Small intestine (tissue), 7 donors: ENCODE data around the gene CEP162. TPM values are rescaled to one million over a fixed set of nuclear protein-coding genes. Genes with fewer than 3 reads are reported as not detected.

Experiments
- DNase-seq, 2 donors: peaks; one replicate each; pipeline versions ENCODE4 v3.0.0 to v3.0.0-alpha.2; 2013
- FAIRE-seq: peaks from 2 replicates; lab custom pipeline; 2012; peaks lifted over from hg19 to GRCh38; lab: Jason Lieb, UNC
- H3K27ac ChIP-seq, 3 donors: one replicate each; pipeline ENCODE4 v1.5.1; 2013; ENCODE audit warnings: low read length in 2 of 3, mild to moderate bottlenecking in 2 of 3, control low read depth in 1 of 3, inconsistent platforms in 1 of 3, low read depth in 1 of 3, moderate library complexity in 1 of 3
- H3K27me3 ChIP-seq, 3 donors: one replicate each; pipeline ENCODE4 v1.6.1; 2013; ENCODE audit warnings: low read length in 3 of 3, inconsistent platforms in 1 of 3; ENCODE audit not compliant: control insufficient read depth in 3 of 3, insufficient read depth in 3 of 3
- H3K36me3 ChIP-seq, 3 donors: one replicate each; pipeline ENCODE4 v1.6.1; 2013; ENCODE audit warnings: low read length in 3 of 3, inconsistent platforms in 1 of 3, low read depth in 1 of 3, mild to moderate bottlenecking in 1 of 3, moderate library complexity in 1 of 3; ENCODE audit not compliant: control insufficient read depth in 3 of 3, insufficient read depth in 2 of 3
- H3K4me1 ChIP-seq, 3 donors: one replicate each; pipeline ENCODE4 v1.6.1; 2013; ENCODE audit warnings: low read length in 2 of 3, inconsistent platforms in 1 of 3, low read depth in 1 of 3, mild to moderate bottlenecking in 1 of 3, moderate library complexity in 1 of 3; ENCODE audit not compliant: control insufficient read depth in 3 of 3, insufficient read depth in 2 of 3
- H3K4me3 ChIP-seq, 3 donors: one replicate each; pipeline ENCODE4 v1.5.1; 2013; ENCODE audit warnings: low read length in 3 of 3, control low read depth in 1 of 3, inconsistent platforms in 1 of 3, low read depth in 1 of 3, mild to moderate bottlenecking in 1 of 3, moderate library complexity in 1 of 3
- H3K9me3 ChIP-seq, 2 donors: one replicate each; pipeline ENCODE4 v1.6.1; 2013; ENCODE audit warnings: low read depth in 1 of 2, low read length in 1 of 2; ENCODE audit not compliant: control insufficient read depth in 2 of 2, insufficient read depth in 1 of 2
- WGBS, 3 donors: extraction: QIAGEN DNeasy Blood & Tissue Kit; methylation state at CpG; one replicate each; pipeline ENCODE4 v1.1.7; 2013; 5-methylcytosine and 5-hydroxymethylcytosine counted together
- polyA plus RNA-seq, 4 donors: library from polyadenylated mRNA; stranded (reverse) in 3 of 4; unstranded in 1 of 4; fragments of 200-250 nt in 3 of 4; fragments of 120-200 nt in 1 of 4; gene quantifications; one replicate each; pipeline versions ENCODE4 v1.2.1 to v1.2.3, GENCODE V29; 2013
- donor health status: healthy with polysubstance abuse.
- donor health status: control.
- donor health status: control.
- donor health status: Bipolar disorder and iron deficiency.
- donor health status: healthy.

CEP162 gene
- polyA plus RNA-seq, 4 donors: 2.4 to 10.8 (median 3.3) TPM

- Histone ChIP-seq H3K9me3 (no peaks in the 10 kb centered on the region), H3K36me3 (no peaks in the 10 kb centered on the region), H3K4me3 (no peak overlapping the region), H3K27me3 (no peaks in the 10 kb centered on the region), H3K4me1 (peaks cover 0 to 15% (median 0%) of the 10 kb centered on the region in 3 donors), H3K27ac (no peak overlapping the region)
- DNase-seq: no peak
- no peak for FAIRE-seq
- 89 to 94% (median 94%) methylated on average over 3 of the region's 3 CpGs for WGBS, 3 donors
Measured at GRCh38 chr6:84268781-84269180, 41.3 kb upstream of the CEP162 start.

DNA sequence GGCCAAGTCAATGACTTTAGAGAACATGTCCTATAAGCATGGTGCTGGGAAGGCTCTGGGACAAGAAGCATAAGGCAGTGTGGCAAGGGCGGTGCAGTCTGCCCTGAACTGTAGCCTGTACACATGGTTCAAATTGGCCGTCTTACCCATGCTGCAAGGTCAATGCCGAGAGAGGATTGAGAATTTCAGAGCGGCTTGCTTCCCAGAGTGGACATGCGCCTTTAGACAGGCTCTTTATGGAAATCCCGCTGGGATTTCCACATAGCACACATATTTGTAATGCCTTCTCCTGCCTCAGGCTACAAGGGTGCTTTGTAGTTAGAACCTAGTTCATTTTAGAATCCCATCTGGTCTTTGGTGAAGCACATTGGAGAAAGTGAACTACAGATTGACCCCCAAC, 36.1 kb upstream of the CEP162 start:
- Histone ChIP-seq H3K4me3 (no peak overlapping the region), H3K27ac (no peak overlapping the region), H3K36me3 (no peaks in the 10 kb centered on the region), H3K27me3 (no peaks in the 10 kb centered on the region), H3K4me1 (no peaks in the 10 kb centered on the region), H3K9me3 (no peaks in the 10 kb centered on the region)
- DNase-seq: no peak
- FAIRE-seq: no peak
- WGBS, 3 donors: 82 to 94% (median 86%) methylated on average over 6 of the region's 6 CpGs

GRCh38 chr6:84260926-84261325, 33.5 kb upstream of the CEP162 start:
- Histone ChIP-seq H3K4me3 (no peak overlapping the region), H3K27me3 (no peaks in the 10 kb centered on the region), H3K36me3 (no peaks in the 10 kb centered on the region), H3K4me1 (no peaks in the 10 kb centered on the region), H3K27ac (no peak overlapping the region), H3K9me3 (no peaks in the 10 kb centered on the region)
- WGBS, 3 donors: 80 to 89% (median 87%) methylated on average over 3 of the region's 3 CpGs
- FAIRE-seq: no peak
- no peak for DNase-seq

- FAIRE-seq (no peak), DNase-seq (no peak)
- 57 to 71% (median 68%) methylated on average over 4 of the region's 4 CpGs for WGBS, 3 donors
- no peaks in the 10 kb centered on the region for H3K4me1 ChIP-seq
- H3K27me3 ChIP-seq: no peaks in the 10 kb centered on the region
- H3K36me3 ChIP-seq: no peaks in the 10 kb centered on the region
- no peaks in the 10 kb centered on the region for H3K9me3 ChIP-seq
- H3K4me3 ChIP-seq: no peak overlapping the region
- H3K27ac ChIP-seq: no peak overlapping the region
Measured at GRCh38 chr6:84260196-84260595, 32.8 kb upstream of the CEP162 start.

DNA sequence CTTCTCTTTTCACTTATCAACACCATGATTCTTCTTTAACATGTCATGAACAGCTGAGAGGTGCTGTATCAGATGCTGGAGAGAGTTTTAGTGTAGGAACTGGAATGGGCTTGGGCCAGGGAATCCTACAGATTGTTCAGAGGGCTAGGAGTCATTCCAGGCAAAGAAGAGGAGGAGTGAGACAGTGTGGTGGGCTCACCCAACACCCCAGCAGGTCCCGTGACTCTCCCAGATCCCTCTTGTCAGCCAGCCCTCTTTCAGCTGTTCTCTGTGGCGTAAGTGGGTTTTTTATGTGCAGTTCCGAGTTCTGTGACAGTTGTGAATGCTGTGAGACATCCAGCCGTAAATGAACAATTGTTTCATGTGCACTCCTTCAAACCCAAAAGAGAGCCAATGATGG, 31.4 kb upstream of the CEP162 start:
- no peak for DNase-seq
- Histone ChIP-seq H3K27me3 (peaks cover 0 to 3% (median 0%) of the 10 kb centered on the region in 3 donors), H3K4me3 (no peak overlapping the region), H3K9me3 (no peaks in the 10 kb centered on the region), H3K36me3 (no peaks in the 10 kb centered on the region), H3K4me1 (no peaks in the 10 kb centered on the region), H3K27ac (no peak overlapping the region)
- WGBS, 3 donors: 74 to 86% (median 77%) methylated on average over 4 of the region's 4 CpGs
- FAIRE-seq: no peak

- Histone ChIP-seq H3K36me3 (no peaks in the 10 kb centered on the region), H3K4me3 (no peak overlapping the region), H3K27me3 (peaks cover 0 to 3% (median 0%) of the 10 kb centered on the region in 3 donors), H3K9me3 (no peaks in the 10 kb centered on the region), H3K4me1 (no peaks in the 10 kb centered on the region), H3K27ac (no peak overlapping the region)
- 8 to 28% (median 22%) methylated on average over 2 of the region's 2 CpGs for WGBS, 3 donors
- FAIRE-seq (no peak), DNase-seq (no peak)
Measured at GRCh38 chr6:84258268-84258667, 30.8 kb upstream of the CEP162 start.

GRCh38 chr6:84255641-84256040, 28.2 kb upstream of the CEP162 start:
- no peak overlapping the region for H3K27ac ChIP-seq
- H3K36me3 ChIP-seq: no peaks in the 10 kb centered on the region
- no peaks in the 10 kb centered on the region for H3K4me1 ChIP-seq
- DNase-seq (no peak), FAIRE-seq (no peak)
- H3K9me3 ChIP-seq: no peaks in the 10 kb centered on the region
- no peak overlapping the region for H3K4me3 ChIP-seq
- H3K27me3 ChIP-seq: peaks cover 0 to 5% (median 0%) of the 10 kb centered on the region in 3 donors

GRCh38 chr6:84253380-84253779, 25.9 kb upstream of the CEP162 start:
- no peaks in the 10 kb centered on the region for H3K36me3 ChIP-seq
- H3K4me1 ChIP-seq: no peaks in the 10 kb centered on the region
- DNase-seq (no peak), FAIRE-seq (no peak)
- no peaks in the 10 kb centered on the region for H3K9me3 ChIP-seq
- no peak overlapping the region for H3K27ac ChIP-seq
- WGBS, 3 donors: 62 to 82% (median 78%) methylated on average over 3 of the region's 3 CpGs
- peaks cover 0 to 5% (median 0%) of the 10 kb centered on the region in 3 donors for H3K27me3 ChIP-seq
- no peak overlapping the region for H3K4me3 ChIP-seq

DNA sequence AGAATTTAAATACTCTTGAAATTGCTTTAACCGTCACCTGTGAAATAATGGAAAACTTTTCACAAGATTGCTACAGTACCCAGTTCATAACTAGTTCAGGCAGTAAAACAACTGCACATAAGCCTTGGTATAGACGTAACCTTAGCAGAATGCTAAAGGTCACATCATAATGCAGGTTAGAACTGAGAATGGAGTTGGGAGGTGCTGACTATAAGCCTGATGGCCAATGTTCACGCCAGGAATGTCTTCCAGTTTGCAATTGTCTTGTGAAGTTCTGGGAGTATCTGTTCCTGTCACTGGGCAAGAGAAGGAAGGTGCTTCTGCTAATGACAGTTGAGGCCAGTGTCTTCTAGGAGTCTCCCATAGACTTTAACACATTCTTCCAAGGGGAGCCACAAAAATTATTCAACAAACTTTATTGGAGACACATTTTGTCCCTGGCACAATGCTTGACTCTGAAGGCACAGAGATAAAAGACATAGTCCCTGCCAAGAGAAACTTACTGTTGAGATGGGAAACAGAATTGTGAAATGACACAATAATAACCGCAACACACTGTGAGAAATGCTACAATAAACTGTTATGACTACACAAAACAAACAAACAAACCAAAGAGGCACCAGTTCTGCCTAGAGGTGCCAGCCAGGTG, 24.6 kb upstream of the CEP162 start:
- whole genome bisulfite sequencing, 3 donors: 33 to 73% (median 46%) methylated on average over 4 of the region's 4 CpGs
- no peak for FAIRE-seq
- DNase-seq: peak in 1 of 2 donors; percentile 58
- H3K9me3 ChIP-seq: no peaks in the 10 kb centered on the region
- no peak overlapping the region for H3K4me3 ChIP-seq
- H3K27ac ChIP-seq: no peak overlapping the region
- no peaks in the 10 kb centered on the region for H3K36me3 ChIP-seq
- H3K27me3 ChIP-seq: peaks cover 0 to 5% (median 0%) of the 10 kb centered on the region in 3 donors
- H3K4me1 ChIP-seq: no peaks in the 10 kb centered on the region
